Inflammatory macrophage treated with lipopolysaccharide for 4 hours (primary cell): ENCODE results near the gene WFIKKN2.
A peak's percentile ranks its signal among the peaks of the same experiment; 100 is the strongest.
"Not testable (repeated sequence)": the region's sequence is repeated elsewhere in the genome, so short reads cannot be mapped to it uniquely, and the experiment has no call there.

Experiments used
- DNase-seq: peaks from one replicate; pipeline ENCODE4 v3.0.0-alpha.2; 2020

WFIKKN2 gene, protein sequence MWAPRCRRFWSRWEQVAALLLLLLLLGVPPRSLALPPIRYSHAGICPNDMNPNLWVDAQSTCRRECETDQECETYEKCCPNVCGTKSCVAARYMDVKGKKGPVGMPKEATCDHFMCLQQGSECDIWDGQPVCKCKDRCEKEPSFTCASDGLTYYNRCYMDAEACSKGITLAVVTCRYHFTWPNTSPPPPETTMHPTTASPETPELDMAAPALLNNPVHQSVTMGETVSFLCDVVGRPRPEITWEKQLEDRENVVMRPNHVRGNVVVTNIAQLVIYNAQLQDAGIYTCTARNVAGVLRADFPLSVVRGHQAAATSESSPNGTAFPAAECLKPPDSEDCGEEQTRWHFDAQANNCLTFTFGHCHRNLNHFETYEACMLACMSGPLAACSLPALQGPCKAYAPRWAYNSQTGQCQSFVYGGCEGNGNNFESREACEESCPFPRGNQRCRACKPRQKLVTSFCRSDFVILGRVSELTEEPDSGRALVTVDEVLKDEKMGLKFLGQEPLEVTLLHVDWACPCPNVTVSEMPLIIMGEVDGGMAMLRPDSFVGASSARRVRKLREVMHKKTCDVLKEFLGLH

GRCh38 chr17:50835301-50836234 is at the start of gene WFIKKN2:
TSS of gene WFIKKN2 (plus strand) at chr17:50835586. CDS start at chr17:50835938, 352 bp downstream.
- no peak for DNase-seq

DNA sequence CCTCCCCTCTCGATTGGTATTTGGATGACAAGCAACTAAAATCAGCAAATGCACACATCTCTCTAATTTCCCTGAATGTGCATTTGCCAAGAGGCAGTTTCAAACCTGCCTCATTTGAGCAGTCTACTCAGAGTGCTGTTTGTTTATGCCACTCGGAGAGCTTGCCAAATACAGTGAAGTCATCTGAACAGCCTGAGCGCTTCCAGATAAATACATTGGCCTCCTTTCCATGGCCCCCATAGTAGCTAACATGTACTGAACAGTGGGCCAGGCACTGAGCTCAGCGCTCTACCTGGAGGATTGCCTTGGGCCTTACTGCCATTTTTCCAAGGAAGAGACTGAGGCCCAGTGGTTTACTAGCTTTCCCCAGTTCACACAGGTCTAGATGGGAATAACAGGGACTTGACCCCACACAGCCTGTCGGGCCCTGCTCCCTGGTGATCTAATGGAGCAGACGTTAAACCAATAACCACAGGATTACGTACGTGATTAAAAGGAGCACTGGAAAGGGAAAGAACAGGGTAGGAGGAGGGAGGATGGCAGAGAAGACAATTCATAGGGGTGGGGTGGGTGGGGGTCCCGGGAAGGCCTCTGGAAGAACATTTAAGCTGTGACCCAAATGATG is 49.3 kb upstream of the WFIKKN2 start:
- DNase-seq = no peak

- no peak for DNase-seq
Observed at GRCh38 chr17:50787106-50787505, 48.3 kb upstream of the WFIKKN2 start.

- no peak for DNase-seq
Observed at GRCh38 chr17:50790618-50791017, 44.8 kb upstream of the WFIKKN2 start.

DNA sequence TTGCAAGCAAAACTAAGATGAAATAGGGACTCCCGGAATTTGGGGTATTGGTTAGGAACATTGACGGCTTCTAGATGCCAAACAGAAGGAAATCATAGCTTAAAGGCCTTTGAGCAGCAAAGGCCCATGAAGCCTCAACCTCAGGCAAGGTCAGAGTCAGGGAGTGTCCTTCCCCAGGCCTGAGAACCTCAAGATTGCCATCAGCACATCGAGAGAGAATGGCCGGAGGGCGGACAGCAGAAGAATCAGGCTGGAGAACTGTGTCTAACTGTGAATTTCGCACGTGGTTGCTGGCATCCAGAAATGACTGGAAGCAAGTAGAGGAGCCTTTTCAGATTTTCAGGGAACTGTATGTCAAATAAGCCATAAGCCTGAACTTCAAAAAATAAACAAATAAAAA is 43.3 kb upstream of the WFIKKN2 start:
- no peak for DNase-seq

- DNase-seq = no peak
Observed at GRCh38 chr17:50793007-50793406, 42.4 kb upstream of the WFIKKN2 start.

- DNase-seq = no peak
Observed at GRCh38 chr17:50794361-50794760, 41.0 kb upstream of the WFIKKN2 start.

- DNase-seq = peak; percentile 56
Observed at GRCh38 chr17:50797135-50797810, 38.1 kb upstream of the WFIKKN2 start.

DNA sequence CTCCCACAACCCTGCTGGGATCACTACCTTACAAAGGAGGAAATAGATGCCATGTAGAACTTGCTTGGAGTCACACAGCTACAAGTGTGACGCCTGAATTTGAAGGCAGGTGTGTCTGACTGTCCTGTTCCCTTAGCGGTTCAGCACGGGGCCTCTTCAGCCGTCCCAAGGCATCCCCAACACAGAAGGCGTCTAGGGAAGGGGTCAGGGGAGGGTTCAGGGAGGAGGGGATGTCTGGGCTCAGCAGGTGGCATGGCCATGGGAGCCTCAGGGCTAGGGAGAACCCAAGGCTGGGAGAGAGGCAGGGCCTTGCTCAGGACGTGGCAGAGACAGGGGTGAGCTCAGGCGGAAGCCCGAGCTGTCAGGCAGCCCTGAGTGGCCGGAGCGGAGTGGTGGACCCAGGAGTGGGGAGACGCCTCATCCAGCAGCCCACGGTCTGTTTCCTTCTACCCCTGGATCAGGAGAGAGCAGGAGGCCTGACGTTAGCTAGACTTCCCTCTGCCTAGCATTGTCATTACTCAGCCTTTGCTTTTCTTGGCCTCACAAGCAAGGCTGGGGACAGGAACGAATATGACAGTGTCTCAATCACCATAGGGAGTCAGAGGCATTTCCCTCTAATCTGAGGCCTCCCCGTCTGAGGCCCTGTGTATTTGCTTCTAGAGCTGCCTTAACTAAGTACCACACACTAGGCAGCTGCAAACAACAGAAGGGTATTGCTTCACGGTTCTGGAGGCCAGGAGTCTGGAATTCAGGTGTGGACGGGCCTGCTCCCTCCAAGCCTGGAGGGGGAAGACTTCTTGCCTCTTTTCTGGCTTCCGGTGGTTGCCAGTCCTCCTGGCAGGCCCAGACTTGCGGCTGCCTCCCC is 36.7 kb upstream of the WFIKKN2 start:
- peak; percentile 49 for DNase-seq

DNA sequence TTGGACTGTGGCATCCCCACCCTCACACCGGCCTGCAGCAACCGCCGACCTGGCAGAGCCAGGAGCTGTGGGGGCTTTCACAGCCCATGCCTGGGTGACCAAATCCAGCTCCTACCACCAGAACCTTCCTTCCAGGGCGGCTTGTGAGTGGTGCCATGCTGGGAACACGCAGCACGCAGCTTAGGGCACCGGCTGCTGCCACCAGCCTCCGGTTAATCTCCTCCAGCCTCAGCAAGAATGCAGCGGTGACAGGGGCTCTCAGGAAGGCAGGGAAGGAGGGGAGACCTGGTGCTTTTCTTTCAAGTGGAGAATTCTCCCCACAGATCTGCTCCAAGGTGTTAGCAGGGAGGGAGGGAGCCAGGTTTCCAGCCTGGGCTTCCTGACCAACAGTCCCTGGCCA is 35.8 kb upstream of the WFIKKN2 start:
- no peak for DNase-seq

- no peak for DNase-seq
Observed at GRCh38 chr17:50800196-50800700, 35.1 kb upstream of the WFIKKN2 start.

DNA sequence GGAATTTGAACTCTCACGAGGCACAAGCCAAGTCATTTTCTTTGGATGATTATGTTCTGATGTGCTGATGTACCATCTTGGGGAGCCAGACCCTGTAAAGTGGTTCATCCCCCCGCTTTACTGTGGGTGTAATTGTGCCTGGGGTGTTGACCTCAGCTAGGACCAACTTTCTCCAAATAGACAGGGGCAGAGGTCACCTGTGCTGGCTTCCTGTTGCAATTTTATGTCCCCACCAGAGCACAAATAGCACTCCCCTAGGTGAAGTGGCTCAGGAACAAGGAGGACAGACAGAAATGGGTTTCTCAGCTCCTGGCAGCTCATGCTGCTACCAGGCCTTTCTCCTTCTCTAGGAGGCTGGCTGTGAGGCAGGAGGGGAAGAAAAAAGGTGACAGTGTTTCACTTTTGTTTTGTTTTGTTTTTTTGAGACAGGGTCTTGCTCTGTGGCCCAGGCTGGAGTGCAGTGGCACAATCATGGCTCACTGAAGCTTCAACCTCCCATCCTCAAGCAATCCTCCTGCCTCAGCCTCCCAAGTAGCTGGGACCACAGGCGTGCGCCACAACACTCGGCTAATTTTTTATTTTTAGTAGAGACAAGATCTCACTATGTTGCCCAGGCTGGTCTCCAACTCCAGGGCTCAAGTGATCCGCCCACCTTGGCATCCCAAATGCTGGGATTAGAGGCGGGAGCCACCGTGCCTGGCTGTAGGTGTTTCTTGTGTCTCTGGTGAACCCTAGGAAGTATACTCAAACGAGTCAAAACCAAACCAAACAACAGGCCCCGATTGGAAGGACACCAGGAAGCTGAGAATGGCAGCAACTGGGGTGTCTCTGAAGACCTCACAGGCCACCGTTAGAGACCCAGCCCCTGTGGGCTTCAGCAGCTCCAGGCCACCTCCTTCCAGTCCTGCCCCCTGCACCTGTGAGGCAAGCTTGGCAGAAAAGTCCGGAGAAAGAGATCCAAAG is 32.5 kb upstream of the WFIKKN2 start:
- DNase-seq = no peak

- no peak for DNase-seq
Observed at GRCh38 chr17:50803676-50804075, 31.7 kb upstream of the WFIKKN2 start.

DNA sequence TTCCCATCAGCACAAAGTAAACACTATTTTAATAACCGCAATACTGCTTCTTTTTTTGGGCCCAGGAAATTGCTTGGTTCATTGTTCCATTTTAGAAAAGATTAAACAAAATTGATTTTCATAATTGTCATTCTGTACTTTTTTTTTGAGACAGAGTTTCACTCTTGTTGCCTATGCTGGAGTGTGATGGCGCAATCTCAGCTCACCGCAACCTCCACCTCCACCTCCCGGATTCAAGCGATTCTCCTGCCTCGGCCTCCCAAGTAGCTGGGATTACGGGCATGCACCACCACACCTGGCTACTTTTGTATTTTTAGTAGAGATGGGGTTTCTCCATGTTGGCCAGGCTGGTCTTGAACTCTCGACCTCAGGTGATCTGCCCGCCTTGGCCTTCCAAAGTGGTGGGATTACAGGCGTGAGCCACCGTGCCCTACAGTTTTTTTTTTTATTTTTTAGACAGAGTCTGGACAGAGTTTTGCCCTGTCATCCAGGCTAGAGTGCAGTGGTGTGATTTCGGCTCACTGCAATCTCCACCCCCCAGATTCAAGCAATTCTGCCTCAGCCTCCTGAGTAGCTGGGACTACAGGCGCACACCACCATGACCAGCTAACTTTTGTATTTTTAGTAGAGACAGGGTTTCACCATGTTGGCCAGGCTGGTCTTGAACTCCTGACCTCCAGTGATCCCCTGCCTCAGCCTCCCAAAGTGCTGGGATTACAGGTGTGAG is 30.5 kb upstream of the WFIKKN2 start:
- DNase-seq = not testable (repeated sequence)

GRCh38 chr17:50805486-50805885 is 29.9 kb upstream of the WFIKKN2 start:
- DNase-seq = no peak

GRCh38 chr17:50806141-50806643 is 29.2 kb upstream of the WFIKKN2 start:
- DNase-seq = no peak

DNA sequence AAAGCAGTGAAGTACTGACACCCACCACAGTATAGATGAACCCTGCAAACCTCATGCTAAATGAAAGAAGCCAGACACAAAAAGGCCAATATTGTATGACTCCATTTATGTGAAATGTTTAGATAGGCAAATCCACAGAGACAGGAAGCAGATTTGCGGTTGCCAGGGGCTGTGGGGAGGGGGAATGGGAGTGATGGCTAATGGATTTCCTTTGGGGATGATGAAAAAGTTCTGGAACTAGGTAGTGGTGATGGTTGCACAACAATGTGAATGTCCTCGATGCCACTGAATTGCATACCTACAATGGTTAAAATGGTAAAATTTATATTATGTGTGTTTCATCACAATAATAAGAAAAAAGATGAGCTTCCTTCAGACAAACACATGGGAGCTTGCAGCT is 28.4 kb upstream of the WFIKKN2 start:
- DNase-seq = no peak

- DNase-seq = no peak
Observed at GRCh38 chr17:50807675-50808074, 27.7 kb upstream of the WFIKKN2 start.

DNA sequence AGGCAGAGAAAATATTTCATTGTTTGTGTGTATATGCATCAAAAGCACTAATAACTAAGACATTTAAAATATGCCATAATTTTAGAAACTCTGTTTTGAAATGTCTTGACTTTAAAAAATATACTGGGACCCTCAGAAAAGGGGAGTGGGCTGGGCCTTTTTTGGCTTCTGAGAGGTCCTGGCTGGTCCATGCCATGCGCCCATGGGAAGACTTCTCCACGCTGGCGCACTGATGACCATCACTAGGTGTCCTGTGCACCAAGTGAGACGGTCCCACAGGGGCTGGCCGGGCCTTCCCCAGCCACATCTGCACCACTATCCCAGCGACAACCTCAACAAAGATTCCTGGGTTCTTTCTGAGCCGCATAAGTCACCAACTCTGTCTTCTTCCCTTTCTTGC is 27.0 kb upstream of the WFIKKN2 start:
- DNase-seq = no peak
